HG03066 (cell line): ENCODE results near the gene ACSL6.

ENCODE experiments used
- ATAC-seq: cut with Tn5 transposase; IDR thresholded peaks from one replicate; pipeline ENCODE4 v1.9.1; 2021; ENCODE audit warnings: low read depth; ENCODE audit not compliant: unreplicated experiment

The ACSL6 gene

DNA sequence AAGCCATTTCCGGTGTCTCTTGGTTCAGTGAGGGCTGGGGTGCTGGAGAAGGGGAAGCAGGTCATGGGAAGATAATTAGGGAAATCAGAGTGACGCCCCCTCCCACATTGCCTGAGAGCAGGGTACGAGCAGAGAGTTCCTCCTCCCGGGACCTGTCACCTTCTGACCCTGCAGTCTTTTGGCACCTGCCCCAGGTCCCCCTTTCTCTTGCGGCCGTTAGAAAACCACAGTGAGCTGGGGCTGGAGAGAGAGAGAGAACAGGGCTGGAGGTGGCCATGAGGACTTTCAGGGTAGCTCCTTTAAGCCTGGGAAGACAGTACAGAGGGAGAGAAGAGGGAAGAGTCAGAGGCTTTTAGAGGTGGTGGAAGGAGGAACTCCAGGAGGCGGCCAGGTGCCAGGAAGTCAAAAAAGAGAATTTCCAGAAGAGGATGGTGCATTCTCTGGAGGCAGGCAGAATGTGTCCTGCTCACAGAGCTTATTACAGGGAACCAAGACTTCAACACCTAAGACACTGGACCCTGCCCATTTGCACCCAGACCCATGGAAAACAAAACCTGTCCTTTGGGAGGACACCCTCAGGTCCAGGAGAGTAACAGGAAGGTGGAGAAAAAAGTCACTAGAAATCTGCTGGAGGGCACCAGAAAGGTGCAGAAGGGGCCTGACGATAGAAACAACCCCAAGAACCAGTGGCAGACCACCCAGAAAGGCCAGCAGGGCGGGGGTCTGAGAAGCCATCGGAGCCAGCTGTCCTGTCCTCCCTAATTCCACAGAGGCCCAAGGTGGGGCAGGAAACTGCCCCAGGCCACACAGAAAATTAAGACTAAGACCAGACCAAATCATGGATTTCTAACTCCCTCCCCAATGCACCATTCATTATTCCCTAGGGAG lies 6.5 kb upstream of the ACSL6 start:
- no peak for ATAC-seq

DNA sequence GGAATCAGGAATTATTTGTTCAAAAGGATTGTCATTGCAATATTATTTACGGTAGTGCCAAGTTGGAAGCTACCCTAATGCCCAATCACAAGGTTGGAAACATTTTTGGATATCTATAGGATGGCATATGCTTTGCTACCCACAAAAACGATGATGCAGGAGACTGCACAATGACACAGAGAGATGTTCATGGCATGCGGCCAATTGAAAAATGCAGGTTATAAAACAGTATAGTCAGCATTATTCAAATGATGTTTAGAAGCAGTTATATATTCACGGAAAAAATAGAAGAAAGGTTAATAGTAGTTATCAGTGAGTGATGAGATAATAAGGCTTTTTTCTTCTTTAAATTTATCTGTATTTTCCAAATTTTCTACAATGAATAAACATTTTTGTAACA lies 5.9 kb upstream of the ACSL6 start:
- no peak for ATAC-seq

DNA sequence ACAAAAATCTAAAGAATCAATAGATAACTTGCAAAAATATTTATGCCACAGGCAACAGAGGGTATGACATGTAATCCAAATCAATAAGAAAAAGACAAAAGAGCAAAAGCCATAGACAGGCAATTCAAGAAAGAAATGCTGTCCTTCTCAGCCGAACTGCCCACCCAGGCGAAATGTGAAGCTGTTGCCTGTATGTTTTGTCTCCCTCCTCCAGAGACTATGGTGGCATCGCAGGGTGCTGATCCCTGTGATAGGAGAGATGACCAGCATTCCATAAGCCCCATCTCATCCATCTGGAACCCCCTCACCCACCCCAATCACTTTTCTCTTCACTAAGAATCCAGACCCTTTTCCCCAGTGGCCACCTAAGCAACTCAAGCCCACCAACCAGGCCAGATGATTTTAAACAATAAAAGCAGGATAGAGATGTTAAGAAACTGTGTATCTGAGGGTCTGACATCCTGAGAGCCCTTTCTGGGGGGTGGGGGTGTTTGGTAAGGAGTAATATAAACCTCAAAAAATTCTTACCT lies 5.3 kb upstream of the ACSL6 start:
- ATAC-seq, result no peak

DNA sequence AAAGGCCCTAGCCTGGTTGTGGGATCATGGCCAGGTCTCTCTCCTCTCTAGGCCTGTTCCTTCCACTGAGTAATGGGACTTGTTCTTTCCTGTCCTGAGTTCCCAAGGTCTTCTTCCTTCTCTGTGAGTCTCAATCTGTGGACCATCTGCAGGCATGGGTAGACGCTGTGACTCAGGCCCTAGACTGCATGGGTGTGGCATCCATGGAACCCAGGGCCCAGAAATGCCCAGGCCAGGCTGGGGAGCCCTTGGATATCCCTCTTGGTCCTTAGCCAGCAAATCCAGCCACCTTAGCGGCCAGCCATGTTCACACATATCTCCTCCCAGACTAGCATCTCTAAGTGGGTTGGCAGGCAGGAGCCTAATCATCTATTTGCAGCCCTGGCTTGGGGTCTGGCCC lies 2.3 kb upstream of the ACSL6 start:
- ATAC-seq, result no peak

DNA sequence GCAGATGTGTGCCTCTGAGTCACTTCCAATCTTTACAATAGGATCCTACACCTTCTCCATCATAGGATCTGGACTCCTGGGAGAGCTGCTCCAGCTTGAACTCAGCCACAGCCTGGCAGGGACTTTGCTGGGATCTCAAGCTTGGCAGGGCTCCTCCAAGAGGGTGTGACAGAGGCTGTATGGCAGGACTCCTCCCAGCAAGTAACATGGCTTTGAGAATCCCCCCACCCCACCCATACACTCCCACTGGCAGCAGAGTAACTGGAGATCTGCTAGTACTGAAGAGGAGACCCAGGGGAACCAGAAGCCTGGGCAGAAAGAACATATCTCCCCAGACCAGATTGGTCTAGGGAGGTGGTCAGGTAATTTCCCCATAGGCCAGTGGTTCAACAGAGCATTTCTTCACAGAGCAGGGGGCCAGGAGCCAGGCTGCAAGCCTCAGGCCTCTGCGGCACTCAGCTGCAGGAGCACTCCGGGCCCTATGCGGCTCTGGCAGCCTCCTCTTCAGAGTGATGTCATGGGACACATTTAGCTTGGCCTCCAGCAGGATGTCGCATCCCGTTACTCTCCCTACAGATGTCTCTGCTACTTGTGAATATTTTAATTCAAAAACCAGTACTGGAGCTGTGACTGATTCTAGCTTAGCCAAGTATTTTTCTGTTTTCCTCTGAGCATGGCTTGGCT lies 1.7 kb upstream of the ACSL6 start:
- ATAC-seq, result no peak

DNA sequence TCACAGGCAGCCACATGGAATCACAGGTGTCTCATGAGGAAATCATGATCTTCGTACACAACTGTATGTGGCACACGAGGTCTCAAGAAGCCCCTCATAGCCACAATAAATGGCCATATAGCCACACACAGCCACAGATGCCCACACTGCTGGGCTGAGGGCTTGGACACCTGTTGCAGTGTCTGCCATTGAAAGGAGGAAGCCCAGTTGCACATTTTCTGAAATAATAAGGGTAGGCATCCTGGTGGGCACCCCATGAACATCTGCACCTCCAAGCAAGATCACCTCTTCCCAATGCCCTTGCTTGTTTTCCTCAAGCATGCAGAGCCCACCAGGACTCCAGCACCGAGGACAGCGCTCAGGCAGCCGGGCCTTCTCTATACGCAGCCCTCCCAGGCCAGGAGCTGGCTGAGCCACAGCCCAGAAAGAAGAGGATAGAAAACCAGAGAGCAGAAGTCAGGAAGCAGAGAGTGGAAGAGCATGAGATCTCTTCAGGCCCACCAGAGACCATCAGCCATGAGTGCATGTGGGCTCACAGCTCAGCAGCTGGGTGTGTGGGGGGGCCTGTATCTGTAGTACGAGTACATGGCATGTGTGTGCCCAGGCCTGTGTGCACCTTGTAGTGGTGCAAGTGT lies 1.0 kb upstream of the ACSL6 start:
- ATAC-seq, result no peak

DNA sequence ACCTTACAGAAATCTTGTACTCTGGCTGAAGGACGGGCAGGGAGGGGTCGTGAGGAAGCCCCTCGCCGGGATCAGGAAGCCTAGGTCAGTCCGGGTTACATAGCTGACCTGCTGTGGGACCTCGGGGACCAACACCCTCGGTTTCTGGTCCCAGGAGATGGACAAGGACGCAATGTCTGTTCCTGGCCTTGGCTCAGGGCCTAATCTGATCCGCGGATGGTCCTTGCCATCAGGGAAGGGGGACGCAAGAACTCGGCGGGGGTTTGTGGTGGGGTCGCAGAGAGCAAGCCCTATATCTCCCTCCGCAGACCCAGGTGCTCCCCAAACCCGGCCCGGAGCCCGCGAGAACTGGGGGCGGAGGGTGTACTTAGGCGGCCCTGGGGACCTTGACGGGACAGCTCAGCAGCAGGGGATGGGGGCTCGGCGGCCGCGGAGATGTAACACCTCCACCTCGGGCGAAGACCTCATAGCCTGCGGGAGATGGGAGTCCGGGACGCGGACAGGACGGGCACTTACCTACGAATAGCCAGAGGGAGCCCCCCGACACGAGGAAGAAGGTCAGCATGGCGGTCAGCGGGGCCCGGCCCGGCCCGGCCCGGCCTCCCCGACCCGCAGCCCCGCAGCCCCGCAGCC lies 353 bp downstream of the ACSL6 start:
- no peak for ATAC-seq

DNA sequence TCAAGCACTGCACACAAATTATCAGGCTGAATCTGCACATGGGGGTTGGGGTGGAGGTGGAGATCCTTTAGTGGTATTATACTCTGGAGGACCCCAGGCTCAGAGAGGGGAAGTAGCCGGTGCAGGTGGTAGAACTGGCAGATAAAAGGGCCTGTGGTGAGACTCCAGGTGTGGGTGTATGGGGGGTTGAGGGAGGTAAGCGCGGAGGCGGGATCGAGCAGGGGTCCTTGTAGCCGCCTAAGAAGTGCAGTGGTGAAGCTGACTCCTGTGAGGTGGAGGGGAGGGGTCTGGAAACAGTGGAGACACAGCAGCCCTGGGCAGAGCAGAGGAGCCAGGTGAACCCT lies 841 bp downstream of the ACSL6 start:
- ATAC-seq, result no peak

DNA sequence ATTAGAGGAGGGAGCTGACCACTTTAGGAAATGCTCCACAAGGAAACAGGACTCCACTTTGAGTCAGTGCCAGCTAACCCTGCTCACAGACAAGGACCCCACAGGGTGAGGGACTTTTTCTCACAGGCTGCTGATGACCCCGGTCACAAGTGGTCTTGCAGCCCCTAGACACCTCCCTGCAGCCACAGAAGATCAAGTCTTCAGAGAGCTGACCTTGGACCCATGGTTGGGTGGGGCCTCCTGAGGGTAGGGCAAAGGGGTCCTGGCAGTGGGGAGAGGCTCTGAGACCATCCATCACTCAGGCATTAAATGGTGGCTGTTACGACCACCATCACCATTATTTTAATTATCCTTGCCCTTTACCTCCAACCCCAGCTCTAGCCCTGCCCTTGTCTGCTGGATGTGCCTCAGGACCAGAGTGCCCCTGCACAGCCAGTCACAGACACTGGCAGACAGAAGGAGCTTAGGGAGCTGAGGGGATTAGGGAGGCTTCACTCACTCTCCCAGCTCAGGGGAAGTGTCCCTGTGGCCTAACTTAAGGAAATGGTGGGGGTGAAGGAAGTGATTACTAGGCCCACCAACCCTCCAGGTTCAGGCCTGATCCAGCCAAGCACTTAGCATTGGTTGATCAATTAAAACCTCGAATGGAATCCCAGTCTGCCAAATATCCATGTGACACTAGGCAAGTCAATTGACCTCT lies 1.6 kb downstream of the ACSL6 start:
- no peak for ATAC-seq

DNA sequence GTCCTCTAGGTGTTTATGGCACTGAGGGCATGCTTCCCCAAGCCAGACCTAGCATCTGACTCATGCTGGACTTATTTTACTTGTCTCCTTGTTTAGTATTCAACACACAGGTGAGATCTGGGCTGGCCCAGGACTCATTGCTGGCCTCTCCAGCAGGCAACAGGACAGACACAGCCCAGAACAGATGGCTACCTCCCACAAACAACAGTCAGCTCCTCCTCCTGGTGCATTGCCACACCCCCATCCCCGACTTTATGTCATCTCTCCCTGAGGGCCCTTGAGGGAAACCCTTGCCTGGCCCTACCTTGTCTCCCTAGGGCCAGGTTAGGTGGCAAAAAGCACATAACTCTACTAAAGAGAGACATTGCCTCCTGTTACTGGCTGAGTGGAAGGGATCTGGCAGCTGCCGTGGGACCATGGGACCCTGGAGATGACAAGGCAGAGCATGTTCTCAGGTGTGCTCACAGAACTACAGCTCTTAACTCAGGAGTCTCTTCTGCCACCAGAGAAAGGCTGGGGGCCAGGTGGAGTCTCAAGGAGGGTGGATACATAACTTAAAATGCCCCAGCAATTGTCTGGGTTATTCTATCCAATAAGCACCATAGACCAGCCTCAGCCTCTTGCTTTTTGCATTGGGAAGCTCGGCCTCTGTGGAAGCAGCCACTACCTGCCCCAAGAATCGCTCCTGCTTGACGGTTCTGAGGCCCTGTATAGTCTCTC lies 2.3 kb downstream of the ACSL6 start:
- no peak for ATAC-seq

DNA sequence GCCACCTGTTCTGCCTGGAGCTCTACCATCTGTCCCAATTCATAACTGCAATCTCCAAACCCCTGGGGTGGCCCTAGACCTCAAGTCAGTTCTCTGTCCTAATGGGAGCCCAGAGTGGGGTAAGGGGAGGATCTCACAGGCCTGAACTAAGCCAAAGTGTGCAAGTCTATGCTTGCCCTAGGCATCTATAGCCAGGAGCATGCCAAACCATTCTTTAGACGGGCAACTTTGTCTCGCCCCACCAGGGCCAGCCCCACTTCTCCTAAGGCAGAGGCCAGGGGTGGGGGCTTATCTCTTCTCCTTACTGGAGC lies 3.3 kb downstream of the ACSL6 start:
- ATAC-seq, result no peak

DNA sequence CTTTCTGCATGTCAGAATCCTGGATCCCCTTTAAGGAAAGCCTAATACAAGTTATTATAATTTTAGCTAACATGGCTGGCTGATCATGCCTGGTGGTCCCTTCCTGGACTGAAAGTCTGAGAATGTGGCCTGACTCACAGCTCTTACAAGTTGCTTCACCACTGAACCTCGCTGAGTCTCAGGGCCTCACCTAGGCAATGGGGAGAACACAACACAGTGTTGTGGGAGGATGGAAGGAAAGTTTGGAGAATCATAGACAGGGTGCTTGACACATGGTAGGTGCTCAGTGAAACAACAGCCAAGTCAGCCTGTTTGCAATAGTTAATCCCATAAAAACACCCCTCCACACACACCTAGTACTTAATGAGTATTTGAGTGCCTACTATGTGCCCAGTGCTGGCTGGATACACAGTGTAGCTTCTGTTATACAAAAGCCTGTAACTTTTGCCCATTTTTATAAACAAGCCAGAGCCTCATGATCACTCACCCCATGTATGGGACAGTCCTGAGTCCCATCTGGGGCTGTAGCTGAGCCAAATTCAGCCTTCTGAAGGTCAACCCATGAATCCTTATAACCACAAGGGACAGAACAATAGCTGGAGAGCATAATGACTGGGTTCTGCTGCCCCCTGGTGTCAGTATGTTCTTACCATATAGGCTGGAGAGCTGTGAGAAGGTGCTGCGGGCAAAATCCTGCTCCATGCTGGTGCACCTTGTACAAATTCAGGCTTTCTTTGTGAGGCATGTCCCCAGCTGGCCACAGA lies 3.9 kb downstream of the ACSL6 start:
- ATAC-seq, result peak; percentile 61

DNA sequence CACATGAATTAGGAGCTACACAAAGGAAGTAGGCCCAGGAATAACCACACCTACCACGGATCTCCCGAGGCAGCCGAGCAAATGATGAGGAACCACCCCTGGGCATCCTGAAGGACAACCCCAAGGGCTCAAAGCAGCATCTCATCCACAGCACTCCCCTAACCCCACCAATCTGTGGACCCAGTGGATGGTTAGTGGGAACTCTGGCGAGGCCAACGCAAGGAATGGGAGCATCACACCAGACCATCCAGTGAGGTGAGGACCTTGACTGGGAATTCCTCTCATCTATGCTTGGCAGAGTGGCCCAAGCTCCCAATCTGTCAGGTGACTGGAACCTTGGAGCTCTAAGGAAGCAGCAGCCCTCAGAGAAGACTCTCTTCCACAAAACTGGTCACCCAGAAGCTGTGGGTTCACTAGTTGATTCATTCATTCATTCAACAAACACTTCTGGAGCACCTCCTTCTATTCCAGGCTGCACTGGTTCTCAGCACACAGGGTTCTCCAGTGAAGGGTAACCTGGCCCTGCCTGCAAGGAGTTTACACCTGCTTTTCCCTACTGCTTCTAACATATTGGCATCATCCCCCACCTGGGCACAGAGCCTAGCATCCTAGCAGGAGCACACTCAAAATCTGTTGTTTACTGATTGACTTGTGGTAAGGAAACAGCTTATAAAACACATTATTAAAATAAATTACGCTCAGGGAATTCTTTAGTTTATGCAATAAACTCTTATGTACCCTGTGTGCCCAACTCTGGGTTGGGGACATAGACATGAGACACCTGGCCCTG lies 4.9 kb downstream of the ACSL6 start:
- no peak for ATAC-seq

DNA sequence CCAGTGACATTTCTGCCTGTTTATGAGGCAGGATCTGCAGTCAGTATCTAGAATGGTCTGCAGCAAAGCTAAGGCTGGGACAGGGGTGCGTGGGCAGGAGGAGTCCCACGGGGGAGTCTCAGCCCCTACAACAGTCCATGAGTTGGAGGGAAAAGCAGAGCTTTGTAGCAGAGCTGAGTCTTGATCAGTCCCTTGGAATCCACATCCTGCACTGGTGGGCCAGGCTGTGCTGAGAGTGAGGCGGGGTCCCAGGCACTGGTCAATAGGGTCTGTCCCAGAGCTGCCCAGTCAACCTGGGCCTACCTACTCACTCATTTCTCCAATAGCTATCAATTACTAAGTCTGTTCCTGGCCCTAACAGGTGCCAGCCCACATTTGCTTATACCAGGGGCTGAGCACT lies 5.9 kb downstream of the ACSL6 start:
- no peak for ATAC-seq

DNA sequence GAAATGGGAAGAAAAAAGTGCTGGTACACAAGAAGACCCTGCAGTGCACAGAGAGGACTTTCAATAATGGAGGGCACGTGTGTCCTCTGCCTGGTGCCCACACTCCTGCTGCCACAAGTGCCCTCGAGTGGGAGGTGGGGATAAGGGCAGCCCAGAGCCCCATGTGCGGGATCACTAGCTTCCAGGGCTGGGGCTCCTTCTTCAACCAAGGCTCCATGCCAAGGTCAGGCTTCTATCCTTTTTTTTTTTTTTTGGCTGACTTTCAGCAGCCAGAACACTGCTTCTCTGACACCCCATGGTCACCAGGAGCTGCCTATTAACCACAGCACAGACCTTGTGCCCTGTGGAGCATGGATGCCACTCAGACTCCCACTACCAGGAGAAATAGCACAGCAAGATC lies 7.5 kb downstream of the ACSL6 start:
- no peak for ATAC-seq

DNA sequence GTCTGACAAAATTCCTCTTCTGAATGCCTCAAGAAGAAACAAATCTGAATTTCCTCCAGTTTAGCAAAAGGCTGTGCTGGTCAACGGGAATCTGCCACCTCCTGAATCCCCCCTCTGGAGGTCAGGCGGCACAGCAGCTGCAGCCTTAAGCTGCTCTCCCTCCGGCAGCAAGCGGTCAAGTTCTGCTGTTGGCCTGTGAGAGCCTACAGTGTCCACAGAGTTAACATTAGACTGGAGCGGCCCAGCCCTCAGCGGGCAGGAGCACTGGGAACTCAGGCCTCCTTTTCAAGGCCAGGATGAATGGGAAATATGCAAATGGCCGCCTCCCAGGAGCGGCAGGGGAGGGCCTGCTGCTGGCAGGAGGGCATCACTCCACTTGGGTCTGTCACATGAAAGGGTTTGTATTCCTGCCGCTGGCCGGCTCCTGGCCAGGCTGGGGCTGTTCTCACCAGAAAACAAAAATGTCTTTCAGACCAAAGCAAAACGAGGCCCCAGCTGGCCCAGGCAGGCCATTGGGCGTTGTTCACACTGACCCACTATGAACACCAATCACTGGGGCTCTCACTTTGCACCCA lies 8.2 kb downstream of the ACSL6 start:
- ATAC-seq, result no peak

DNA sequence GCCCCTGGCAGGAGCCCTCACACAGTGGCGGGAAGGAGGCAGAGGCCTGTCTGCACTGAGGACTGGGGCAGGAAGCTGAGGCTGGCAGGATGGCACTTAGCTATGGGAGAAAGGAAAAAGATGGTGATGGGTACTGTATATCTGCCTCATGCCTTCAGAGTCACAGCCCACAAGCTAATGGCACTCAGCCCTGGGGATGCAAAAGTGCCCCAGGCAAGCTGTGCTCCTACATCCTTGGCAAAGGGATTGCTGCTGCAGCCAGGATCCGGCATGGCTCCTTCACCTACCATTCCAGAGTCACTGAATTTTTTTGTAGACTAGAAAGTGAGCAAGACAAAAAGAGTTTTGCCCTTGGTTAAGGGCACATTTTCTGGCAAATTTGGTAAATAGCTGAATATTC lies 8.7 kb downstream of the ACSL6 start:
- no peak for ATAC-seq
